Stimulated activated CD8-positive, alpha-beta memory T cell treated with anti-CD3 and anti-CD28 coated beads, Interleukin-12 subunit alpha, Interleukin-12 subunit beta, amount 100 ng/mL, for 4 hours (primary cell): ENCODE results near the gene ABCC4.

ENCODE experiments used
- DNase-seq: peaks from one replicate; pipeline ENCODE4 v3.0.0-alpha.2; 2020; ENCODE audit warnings: low read depth

The ABCC4 gene

DNA sequence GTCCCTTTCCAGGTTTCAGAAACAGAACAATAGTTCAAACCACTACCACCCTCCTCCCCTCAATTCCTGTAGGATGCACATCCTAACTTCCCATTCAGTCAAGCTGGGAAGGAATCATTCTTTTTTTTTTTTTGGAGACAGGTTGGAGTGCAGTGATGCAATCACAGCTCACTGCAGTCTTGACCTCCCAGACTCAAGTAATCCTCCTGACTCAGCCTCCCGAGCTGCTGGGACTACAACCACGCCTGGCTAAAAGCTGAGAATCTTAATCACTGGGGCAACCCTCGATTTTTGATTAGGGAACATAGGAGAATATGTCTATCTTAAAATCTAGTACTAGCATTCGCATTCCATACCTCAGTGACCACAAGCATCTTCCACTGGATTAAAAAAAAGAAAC is 146.2 kb downstream of the ABCC4 start:
- DNase-seq, result no peak

DNA sequence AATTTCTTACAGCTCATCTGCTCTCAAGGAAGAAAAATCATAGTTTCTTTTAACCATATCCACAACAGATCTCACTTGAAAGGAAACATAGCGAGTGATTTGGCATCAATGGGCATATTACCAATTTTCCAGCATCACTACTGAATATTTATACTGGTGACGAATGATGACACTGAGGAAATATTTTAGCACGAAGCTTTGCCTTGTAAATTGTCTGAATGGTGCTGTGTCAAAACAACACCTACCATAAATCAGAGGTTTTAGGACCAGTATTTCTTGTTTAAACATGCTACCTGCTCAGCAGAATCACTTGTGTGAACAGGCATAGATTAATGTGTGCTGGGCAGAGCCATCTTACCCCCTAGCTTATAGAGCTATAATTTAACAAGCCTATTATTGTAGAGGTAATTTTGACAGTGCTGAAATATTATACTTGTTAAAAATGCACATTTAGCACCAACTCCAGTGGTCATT is 146.8 kb downstream of the ABCC4 start:
- no peak for DNase-seq

DNA sequence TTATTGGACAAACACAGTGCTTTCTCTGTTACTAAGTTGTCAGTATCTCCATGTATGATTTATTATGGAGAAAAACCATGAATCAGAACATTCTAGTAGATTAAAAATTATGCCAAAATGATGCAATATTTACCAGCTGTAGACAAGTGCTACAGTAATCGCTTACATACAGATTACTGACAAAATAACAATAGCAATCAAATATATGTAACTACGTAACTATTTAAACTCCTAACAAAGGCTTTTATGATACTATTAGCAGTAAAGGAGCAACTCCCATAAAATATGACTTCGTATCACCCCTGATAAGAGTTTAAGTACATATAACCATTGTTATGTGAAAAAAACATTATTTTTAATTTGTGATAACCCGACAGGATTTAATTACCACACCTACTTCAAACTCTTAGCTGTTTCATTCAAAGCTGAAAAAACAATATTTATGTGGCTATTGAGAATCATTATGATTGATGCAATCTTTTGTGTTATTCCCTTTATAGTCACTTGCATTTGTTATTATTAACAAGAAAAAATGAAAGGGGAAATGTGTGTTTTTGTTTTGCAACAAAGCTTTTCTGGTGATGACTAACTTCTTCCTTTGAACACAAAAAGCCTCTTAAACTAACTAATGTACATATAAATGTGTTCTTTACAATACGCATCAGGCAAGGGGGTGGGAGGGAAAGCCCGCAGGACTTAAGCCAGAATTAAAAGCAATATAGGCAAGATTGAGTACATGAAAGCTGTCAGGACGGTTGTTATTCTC is 147.4 kb downstream of the ABCC4 start:
- no peak for DNase-seq

GRCh38 chr13:95151942-95152587 is 149.2 kb downstream of the ABCC4 start:
- DNase-seq, result no peak

DNA sequence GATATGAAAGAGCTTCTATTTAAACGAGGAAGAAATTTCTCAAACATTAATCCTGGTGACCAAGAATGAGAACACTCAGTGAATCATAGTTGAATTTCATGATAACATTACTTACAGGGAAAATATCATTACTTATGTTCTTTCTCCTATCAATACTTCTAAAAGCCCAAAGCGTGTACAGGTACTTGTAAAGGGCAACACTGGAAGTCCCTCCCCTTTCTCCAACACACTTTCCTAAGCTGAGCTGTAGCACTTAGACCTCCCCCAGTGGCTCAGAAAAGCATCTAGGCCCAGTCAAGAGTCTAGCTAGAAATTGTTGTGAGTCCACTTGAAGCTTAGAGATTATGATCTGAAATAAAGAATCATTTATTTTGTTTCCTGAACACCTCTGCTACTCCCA is 150.7 kb downstream of the ABCC4 start:
- no peak for DNase-seq

- DNase-seq, result no peak
Measured at GRCh38 chr13:95146486-95146885, 154.8 kb downstream of the ABCC4 start.

DNA sequence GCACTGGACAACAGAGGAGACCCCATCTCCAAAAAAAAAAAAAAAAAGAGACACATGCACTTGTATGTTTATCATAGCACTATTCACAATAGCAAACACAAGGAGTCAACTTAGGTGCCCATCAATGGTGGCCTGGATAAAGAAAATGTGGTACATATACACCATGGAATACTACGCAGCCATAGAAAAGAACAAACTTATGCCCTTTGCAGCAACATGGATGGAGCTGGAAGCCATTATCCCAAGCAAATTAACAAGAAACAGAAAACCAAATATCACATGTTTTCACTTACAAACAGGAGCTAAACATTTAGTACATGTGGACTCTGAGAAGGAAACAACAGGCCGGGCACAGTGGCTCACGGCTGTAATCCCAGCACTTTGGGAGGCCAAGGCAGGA is 155.7 kb downstream of the ABCC4 start:
- DNase-seq, result no peak

DNA sequence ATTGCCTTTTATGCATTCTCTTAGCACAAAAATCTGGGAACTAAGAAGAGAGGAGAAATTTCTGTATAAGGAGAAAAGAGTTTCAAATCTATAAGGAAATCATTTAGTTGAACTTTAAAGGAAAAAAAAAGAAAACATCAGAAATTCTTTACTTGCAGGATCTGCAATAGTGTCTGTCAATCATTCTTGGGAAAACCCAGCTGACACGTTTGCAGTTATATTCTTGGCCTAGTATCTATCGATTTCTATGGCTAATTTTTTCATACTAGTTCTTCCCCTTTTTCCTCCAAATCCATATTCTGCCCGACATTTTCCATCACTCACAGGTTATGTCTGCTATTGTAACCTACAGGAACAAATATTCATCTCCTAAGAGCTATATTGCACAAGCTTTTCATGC is 160.7 kb downstream of the ABCC4 start:
- DNase-seq, result no peak

GRCh38 chr13:95138876-95139585 is 162.2 kb downstream of the ABCC4 start:
- DNase-seq, result no peak

GRCh38 chr13:95137096-95137495 is 164.2 kb downstream of the ABCC4 start:
- DNase-seq, result no peak

- no peak for DNase-seq
Measured at GRCh38 chr13:95136638-95137037, 164.6 kb downstream of the ABCC4 start.

DNA sequence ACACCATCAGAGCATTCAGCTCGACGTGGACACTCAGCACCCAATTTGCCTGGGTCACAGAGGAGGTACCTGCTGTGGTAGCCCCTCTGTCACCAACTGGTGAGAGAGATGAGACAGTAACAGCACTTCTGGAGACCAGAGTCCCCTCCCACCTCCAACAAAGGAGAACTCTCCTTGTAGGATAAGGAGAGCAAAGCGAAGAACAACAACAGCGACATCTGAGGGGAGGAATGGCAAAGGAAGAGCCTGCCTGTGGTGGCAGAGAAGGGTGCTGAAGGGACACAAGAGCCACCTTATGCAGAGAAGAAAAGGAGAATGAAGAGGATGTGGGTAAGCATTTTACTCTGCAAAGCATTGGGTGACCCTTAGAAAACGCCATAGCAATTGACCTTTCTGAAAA is 167.8 kb downstream of the ABCC4 start:
- DNase-seq, result no peak

DNA sequence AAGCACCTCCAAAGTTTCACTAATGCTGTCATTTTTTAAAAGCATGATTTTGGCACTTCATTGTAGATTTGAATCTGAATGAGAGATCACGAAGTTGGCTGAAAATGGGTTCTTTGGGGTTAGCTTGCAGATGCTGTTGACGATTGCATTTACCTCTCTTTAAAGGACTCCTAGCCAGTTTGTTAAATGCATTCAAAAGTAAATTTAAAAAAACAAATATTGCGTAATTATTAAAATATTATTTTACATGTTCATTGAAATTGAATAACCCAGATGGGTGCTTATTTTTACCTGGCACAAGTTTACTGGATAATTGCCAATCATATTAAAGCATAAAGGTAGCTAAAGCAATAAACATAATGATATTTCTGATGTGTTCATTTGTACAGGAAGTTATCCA is 172.2 kb downstream of the ABCC4 start:
- DNase-seq, result no peak

- DNase-seq, result no peak
Measured at GRCh38 chr13:95128045-95128643, 173.1 kb downstream of the ABCC4 start.

DNA sequence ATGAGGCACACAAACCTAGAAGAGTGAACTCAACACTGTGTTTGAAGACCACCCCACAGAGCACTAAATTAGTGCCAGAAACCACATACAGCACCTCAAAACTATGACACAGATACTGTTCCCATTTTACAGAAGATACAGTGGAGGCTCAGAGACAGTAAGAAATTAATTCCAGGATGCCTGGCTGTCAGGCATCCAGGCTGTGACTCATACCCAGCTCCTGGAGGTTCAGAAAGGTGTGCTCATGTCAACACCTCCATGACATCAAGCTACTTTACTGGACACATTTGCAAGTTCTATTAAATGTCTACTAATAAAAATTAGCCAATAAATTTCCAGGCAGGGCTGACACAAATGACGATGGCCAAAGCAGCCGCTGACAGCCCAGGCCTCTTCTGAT is 176.3 kb downstream of the ABCC4 start:
- DNase-seq, result no peak

DNA sequence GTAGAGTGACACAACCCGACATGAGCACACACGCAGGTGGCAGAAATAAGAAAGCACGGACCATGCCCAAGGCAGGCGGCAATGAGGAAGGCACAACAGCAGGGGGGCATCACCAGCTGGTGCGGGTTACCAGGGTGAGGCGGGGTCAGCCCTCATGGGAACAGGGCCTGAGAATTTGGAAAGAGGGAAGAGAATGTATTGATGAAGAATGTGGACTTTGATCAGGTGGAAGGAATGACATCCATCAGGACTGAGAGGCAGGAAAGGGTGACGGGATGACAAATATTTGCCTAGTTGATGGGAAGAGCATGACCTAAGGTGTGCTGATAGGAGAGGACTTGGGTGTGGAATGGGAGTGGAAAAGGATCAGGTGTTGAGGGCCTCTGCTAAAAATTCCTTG is 177.5 kb downstream of the ABCC4 start:
- DNase-seq, result no peak

DNA sequence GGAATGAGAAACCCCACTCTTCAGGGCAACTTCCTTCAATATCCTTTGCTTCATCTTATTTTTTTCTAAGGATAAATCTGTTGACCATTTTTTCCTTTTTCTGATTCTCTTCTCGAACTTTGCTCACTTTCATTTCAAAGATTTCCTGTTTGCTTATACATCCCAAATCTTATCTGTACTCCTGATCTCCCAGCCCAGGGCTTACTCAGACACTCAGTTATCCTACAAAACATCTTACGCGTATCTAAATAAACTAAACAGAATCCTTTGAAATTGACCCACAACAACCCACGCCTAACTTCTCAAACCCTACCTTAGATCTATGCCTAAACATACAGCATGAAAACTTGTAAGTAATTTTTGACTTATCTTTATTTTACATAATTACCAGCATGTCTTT is 179.2 kb downstream of the ABCC4 start:
- DNase-seq, result no peak

GRCh38 chr13:95121516-95121915 is 179.7 kb downstream of the ABCC4 start:
- DNase-seq, result no peak

GRCh38 chr13:95120650-95121049 is 180.6 kb downstream of the ABCC4 start:
- DNase-seq, result no peak

GRCh38 chr13:95118541-95119324 is 182.5 kb downstream of the ABCC4 start:
- no peak for DNase-seq

DNA sequence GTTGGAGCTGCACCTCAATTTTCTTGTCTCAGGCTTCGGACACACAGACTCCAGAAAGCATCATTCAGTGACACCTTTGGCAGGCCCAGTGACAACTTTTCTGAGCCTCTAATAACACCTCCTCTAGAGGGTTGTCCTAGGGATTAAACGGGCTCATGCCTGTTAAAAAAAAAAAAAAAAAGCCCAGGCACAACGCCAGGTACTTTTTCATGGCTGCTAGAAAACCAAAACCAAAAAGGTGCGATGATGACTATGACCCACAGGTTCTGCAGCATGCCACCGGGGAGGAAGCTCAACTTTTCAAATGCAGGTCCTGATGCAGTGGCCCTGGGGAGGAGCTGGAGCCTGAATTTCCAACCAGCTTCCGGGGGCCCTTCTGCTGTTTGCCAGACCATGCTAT is 184.2 kb downstream of the ABCC4 start:
- DNase-seq, result no peak

DNA sequence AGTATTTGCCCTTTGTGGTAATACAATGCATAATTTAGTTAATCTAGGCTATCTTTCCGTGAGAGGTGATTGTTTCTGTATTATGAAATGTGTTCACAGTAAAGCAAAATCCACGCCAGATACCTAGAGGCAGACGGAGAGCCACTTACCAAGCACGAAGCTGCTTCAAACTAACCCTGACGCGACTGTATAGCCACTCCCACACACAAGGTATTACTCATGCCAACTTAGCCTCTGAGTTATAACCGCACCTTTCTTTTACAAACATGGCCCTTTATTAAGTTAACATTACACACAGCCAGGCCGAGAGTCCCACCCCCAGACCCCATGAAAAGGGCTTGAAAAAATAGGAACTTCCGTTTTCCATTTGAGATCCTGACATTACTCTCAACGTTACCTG is 185.7 kb downstream of the ABCC4 start:
- DNase-seq, result no peak
